GM13976 (cell line): ENCODE results near the gene TMPRSS9.

Experiments
- DNase-seq: peaks from one replicate; pipeline ENCODE4 v3.0.0; 2012; ENCODE audit warnings: low spot score
- CTCF ChIP-seq: IDR thresholded peaks from 2 replicates; pipeline ENCODE4 v1.5.1; 2012; ENCODE audit warnings: borderline replicate concordance, mild to moderate bottlenecking; ENCODE audit not compliant: insufficient read depth; ENCODE audit errors: extremely low read depth, missing control alignments, control extremely low read depth
- in situ Hi-C: fragments of 300-500 bp; cut with MboI; formaldehyde crosslinking; loops from one replicate; pipeline ENCODE4 v1.12.0; 2022; ENCODE audit warnings: low sequenced_read_pairs, mixed read lengths, inconsistent platforms; ENCODE audit not compliant: unreplicated experiment

TMPRSS9 gene

DNA sequence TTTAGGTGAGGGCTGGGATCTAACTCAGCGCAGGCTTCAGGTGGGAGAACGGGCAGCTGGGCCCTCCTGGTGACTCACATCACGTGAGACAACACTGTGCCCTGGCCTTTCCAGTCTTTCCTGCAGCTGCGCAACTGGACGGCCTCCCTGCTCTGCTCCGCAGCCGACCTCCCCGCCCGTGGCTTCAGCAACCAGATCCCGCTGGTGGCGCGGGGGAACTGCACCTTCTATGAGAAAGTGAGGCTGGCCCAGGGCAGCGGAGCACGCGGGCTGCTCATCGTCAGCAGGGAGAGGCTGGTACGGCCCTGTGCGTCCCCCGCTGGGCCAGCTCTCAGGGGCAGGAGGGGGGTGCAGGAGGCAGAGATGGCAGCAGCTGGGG lies 22.7 kb upstream of the TMPRSS9 start:
- DNase-seq, result no peak
- in situ Hi-C loops, result no loop called here
- no peak for TF ChIP-seq CTCF

DNA sequence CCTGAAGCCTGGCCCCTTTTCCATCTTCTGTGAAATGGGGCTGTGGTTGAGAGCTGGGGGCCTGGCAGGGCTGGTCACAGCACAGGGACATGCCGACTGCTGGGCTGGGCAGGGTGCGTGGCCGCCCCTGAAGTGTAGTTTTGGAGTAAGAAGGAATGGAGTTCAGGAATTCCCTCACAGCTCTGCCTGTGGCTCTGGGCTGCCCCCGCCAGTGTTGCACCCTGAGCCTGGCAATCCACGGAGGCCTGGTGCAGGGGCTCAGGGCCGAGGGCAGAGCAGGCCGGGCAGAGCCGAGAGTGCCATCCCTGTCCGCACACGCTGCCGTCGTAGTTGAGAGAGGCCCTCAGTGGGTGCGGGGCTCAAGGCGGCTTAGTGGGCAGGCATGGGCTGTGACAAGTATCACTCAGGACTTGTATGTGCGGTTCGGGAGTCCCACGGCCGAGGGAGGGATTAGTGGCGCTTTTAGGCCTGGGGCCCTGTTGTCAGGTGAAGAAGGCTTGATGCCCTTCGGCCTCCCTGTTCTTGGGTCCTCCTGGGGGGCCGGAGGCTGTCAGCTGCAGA lies 21.9 kb upstream of the TMPRSS9 start:
- in situ Hi-C loops, result no loop called here
- DNase-seq, result no peak
- TF ChIP-seq CTCF, result no peak

- in situ Hi-C loops, result no loop called here
- no peak for TF ChIP-seq CTCF
- no peak for DNase-seq
Observed at GRCh38 chr19:2338751-2339643, 21.1 kb upstream of the TMPRSS9 start.

GRCh38 chr19:2339644-2340310 lies 20.3 kb upstream of the TMPRSS9 start:
- no peak for DNase-seq
- no peak for TF ChIP-seq CTCF
- in situ Hi-C loops, result no loop called here

- no peak for TF ChIP-seq CTCF
- in situ Hi-C loops, result no loop called here
- DNase-seq, result no peak
Observed at GRCh38 chr19:2340496-2341243, 19.4 kb upstream of the TMPRSS9 start.

DNA sequence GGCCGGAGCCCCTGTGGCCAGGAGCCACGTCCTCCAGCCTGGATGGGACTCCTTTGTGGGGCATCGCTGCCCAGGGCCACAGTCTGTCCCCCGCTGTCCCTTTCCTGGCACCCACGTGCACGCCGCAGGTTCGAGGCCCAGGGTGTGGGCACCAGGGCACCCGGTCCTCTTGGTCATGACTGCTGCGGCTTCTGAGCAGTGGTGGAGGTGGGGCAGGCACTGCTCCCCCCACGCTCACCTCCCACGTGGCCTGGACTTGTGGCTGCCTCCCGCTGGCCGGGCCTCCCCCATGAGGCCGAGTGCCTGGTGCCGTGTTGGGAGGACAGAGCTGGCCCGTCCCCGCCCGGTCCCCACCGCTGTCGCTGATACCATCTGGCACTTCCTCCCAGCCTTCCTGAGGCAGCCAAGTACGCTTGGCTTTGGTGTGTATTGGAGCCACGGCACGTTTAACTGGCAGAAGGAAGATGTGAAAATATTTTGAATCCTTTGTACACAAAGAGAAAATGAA lies 18.8 kb upstream of the TMPRSS9 start:
- in situ Hi-C loops, result no loop called here
- no peak for DNase-seq
- TF ChIP-seq CTCF, result no peak
